Muscle of back (tissue), 11 donors: ENCODE data around the gene NT5C2. TPM values are rescaled to one million over a fixed set of nuclear protein-coding genes. Genes with fewer than 3 reads are reported as not detected.
"Not testable (repeated sequence)": the region's sequence is repeated elsewhere in the genome, so short reads cannot be mapped to it uniquely, and the experiment has no call there.

ENCODE experiments used
- DNase-seq, 3 donors: peaks; one replicate each; pipeline versions ENCODE4 v3.0.0 to v3.0.0-alpha.2; 2013
- polyA plus RNA-seq, 10 donors: library from polyadenylated mRNA; unstranded; fragments of 120-200 nt; gene quantifications; one replicate each; pipeline ENCODE4 v1.2.1, GENCODE V29; 2013; ENCODE audit not compliant: insufficient read length in 10 of 10

NT5C2 gene
- polyA plus RNA-seq, 10 donors: 115 to 198 (median 139) TPM

GRCh38 chr10:103095005-103095404 lies 98.1 kb downstream of the NT5C2 start:
- DNase-seq: no peak

- no peak for DNase-seq
Observed at GRCh38 chr10:103090911-103091310, 102.2 kb downstream of the NT5C2 start.

- DNase-seq: no peak
Observed at GRCh38 chr10:103089493-103089892, 103.6 kb downstream of the NT5C2 start.

GRCh38 chr10:103086799-103087198 lies 106.3 kb downstream of the NT5C2 start:
- DNase-seq: no peak

- DNase-seq: no peak
Observed at GRCh38 chr10:103086261-103086660, 106.8 kb downstream of the NT5C2 start.

GRCh38 chr10:103083977-103084320 lies 109.1 kb downstream of the NT5C2 start:
- DNase-seq: no peak

- DNase-seq: no peak
Observed at GRCh38 chr10:103083266-103083976, 109.7 kb downstream of the NT5C2 start.

- DNase-seq: no peak
Observed at GRCh38 chr10:103082683-103083082, 110.4 kb downstream of the NT5C2 start.

GRCh38 chr10:103080891-103081581 lies 112.0 kb downstream of the NT5C2 start:
- no peak for DNase-seq

- no peak for DNase-seq
Observed at GRCh38 chr10:103079946-103080345, 113.1 kb downstream of the NT5C2 start.

- DNase-seq: no peak
Observed at GRCh38 chr10:103079100-103079499, 114.0 kb downstream of the NT5C2 start.

- no peak for DNase-seq
Observed at GRCh38 chr10:103078676-103079075, 114.4 kb downstream of the NT5C2 start.

- DNase-seq: no peak
Observed at GRCh38 chr10:103078309-103078615, 114.8 kb downstream of the NT5C2 start.

GRCh38 chr10:103077491-103078308 lies 115.4 kb downstream of the NT5C2 start:
- DNase-seq: no peak

- DNase-seq: no peak
Observed at GRCh38 chr10:103077020-103077419, 116.1 kb downstream of the NT5C2 start.

- no peak for DNase-seq
Observed at GRCh38 chr10:103072891-103073290, 120.2 kb downstream of the NT5C2 start.

GRCh38 chr10:103072276-103072675 lies 120.8 kb downstream of the NT5C2 start:
- DNase-seq: no peak

GRCh38 chr10:103069453-103070331 lies 123.4 kb downstream of the NT5C2 start:
- peak; percentile 8 to 54 (median 33) for DNase-seq

- no peak for DNase-seq
Observed at GRCh38 chr10:103067956-103068355, 125.1 kb downstream of the NT5C2 start.

GRCh38 chr10:103067484-103067883 lies 125.6 kb downstream of the NT5C2 start:
- DNase-seq: no peak

GRCh38 chr10:103067099-103067477 lies 126.0 kb downstream of the NT5C2 start:
- DNase-seq: not testable (repeated sequence)
